Measurements from ENCODE around the gene ADARB1.
"Not testable (repeated sequence)": the region's sequence is repeated elsewhere in the genome, so short reads cannot be mapped to it uniquely, and the experiment has no call there.

Gene ADARB1

GRCh38 chr21:45122432-45123132 is 48.2 kb downstream of the ADARB1 start:
- DNase-seq, result no peak

- no peak for DNase-seq
Measured at GRCh38 chr21:45123440-45123839, 49.1 kb downstream of the ADARB1 start.

GRCh38 chr21:45124596-45124995 is 50.2 kb downstream of the ADARB1 start:
- DNase-seq, result no peak

- no peak for DNase-seq
Measured at GRCh38 chr21:45125357-45125756, 51.0 kb downstream of the ADARB1 start.

- no peak for DNase-seq
Measured at GRCh38 chr21:45126204-45126626, 51.8 kb downstream of the ADARB1 start.

- no peak for DNase-seq
Measured at GRCh38 chr21:45126983-45127382, 52.6 kb downstream of the ADARB1 start.

- no peak for DNase-seq
Measured at GRCh38 chr21:45127937-45128336, 53.6 kb downstream of the ADARB1 start.

GRCh38 chr21:45128613-45129188 is 54.3 kb downstream of the ADARB1 start:
- DNase-seq, result peak; percentile 11

- no peak for DNase-seq
Measured at GRCh38 chr21:45129189-45129923, 55.0 kb downstream of the ADARB1 start.

- no peak for DNase-seq
Measured at GRCh38 chr21:45130324-45130774, 56.0 kb downstream of the ADARB1 start.

- no peak for DNase-seq
Measured at GRCh38 chr21:45131537-45131999, 57.2 kb downstream of the ADARB1 start.

GRCh38 chr21:45132841-45133573 is 58.6 kb downstream of the ADARB1 start:
- DNase-seq, result no peak

GRCh38 chr21:45133574-45134278 is 59.3 kb downstream of the ADARB1 start:
- DNase-seq, result not testable (repeated sequence)

GRCh38 chr21:45134279-45135076 is 60.1 kb downstream of the ADARB1 start:
- no peak for DNase-seq

- no peak for DNase-seq
Measured at GRCh38 chr21:45135122-45135521, 60.7 kb downstream of the ADARB1 start.

GRCh38 chr21:45135868-45136267 is 61.5 kb downstream of the ADARB1 start:
- DNase-seq, result no peak

- DNase-seq, result no peak
Measured at GRCh38 chr21:45136500-45136899, 62.1 kb downstream of the ADARB1 start.

GRCh38 chr21:45136927-45137611 is 62.7 kb downstream of the ADARB1 start:
- DNase-seq, result peak; percentile 32

- no peak for DNase-seq
Measured at GRCh38 chr21:45137612-45137937, 63.2 kb downstream of the ADARB1 start.

- DNase-seq, result no peak
Measured at GRCh38 chr21:45138199-45139002, 64.0 kb downstream of the ADARB1 start.

Measured in NCI-H526 treated with DMSO at 0.1 percent for 48 hours (cell line).